ENCODE results near the gene FANCF.

- no peak for TF ChIP-seq GATA2 (IDR thresholded peaks at IDR 0.05; ENCODE audit: low read depth, low read length)
- no peak for TF ChIP-seq GATA3 (IDR thresholded peaks at IDR 0.05; ENCODE audit: low read depth, low read length)
These were observed 31.6 kb upstream of the FANCF start for GRCh38 chr11:22657101-22657694.

Measured in SH-SY5Y (cell line).